Smooth muscle cell (in vitro differentiated cells): ENCODE results near the gene FOXF2. TPM values are rescaled to one million over a fixed set of nuclear protein-coding genes. Genes with fewer than 3 reads are reported as not detected.
A peak's percentile ranks its signal among the peaks of the same experiment; 100 is the strongest.

Experiments used
- DNase-seq: peaks from one replicate; lab custom pipeline; 2025; ENCODE audit not compliant: unreplicated experiment; lab: John Stamatoyannopoulos, UW
- H2AFZ ChIP-seq: fragments of 200-600 bp; sonication (generic); 2 replicates; pipeline ENCODE4 v1.6.0; 2016; ENCODE audit warnings: antibody characterized with exemption, low read depth, mild to moderate bottlenecking
- H3F3A ChIP-seq: fragments of 200-600 bp; sonication (generic); 2 replicates; pipeline ENCODE4 v1.6.0; 2017; ENCODE audit warnings: antibody characterized with exemption, low read depth
- H3K27ac ChIP-seq: fragments of 200-600 bp; sonication (generic); 2 replicates; pipeline ENCODE4 v1.5.1; 2016; ENCODE audit warnings: low read depth, mild to moderate bottlenecking
- H3K27me3 ChIP-seq: fragments of 200-600 bp; sonication (generic); 2 replicates; pipeline ENCODE4 v1.6.1; 2016; ENCODE audit warnings: low read depth, mild to moderate bottlenecking
- H3K36me3 ChIP-seq: fragments of 200-600 bp; sonication (generic); 2 replicates; pipeline ENCODE4 v1.5.1; 2016; ENCODE audit warnings: low read depth
- H3K4me1 ChIP-seq: fragments of 200-600 bp; sonication (generic); 2 replicates; pipeline ENCODE4 v1.5.1; 2016; ENCODE audit warnings: low read depth
- H3K4me2 ChIP-seq: fragments of 200-600 bp; sonication (generic); 2 replicates; pipeline ENCODE4 v1.6.0; 2016; ENCODE audit warnings: mild to moderate bottlenecking
- H3K4me3 ChIP-seq: fragments of 200-600 bp; sonication (generic); 2 replicates; pipeline ENCODE4 v1.5.1; 2016; ENCODE audit warnings: mild to moderate bottlenecking
- H3K79me2 ChIP-seq: fragments of 200-600 bp; sonication (generic); 2 replicates; pipeline ENCODE4 v1.6.0; 2016; ENCODE audit warnings: low read depth, mild to moderate bottlenecking
- H3K9ac ChIP-seq: fragments of 200-600 bp; sonication (generic); 2 replicates; pipeline ENCODE4 v1.6.0; 2016; ENCODE audit warnings: low read depth
- H3K9me3 ChIP-seq: fragments of 200-600 bp; sonication (generic); replicated peaks from 2 replicates; pipeline ENCODE4 v1.5.1; 2016; ENCODE audit warnings: low read depth
- H4K20me1 ChIP-seq: fragments of 200-600 bp; sonication (generic); 2 replicates; pipeline ENCODE4 v1.6.0; 2016; ENCODE audit warnings: low read depth
- CTCF ChIP-seq: fragments of 200-600 bp; sonication (generic); IDR thresholded peaks from 2 replicates; pipeline ENCODE4 v1.5.1; 2017; ENCODE audit warnings: borderline replicate concordance, mild to moderate bottlenecking, antibody characterized with exemption; ENCODE audit not compliant: insufficient read depth, poor library complexity, severe bottlenecking
- WGBS: methylation state at CpG from one replicate; pipeline ENCODE4 v1.1.7; 2016; ENCODE audit warnings: low lambda C conversion rate; 5-methylcytosine and 5-hydroxymethylcytosine counted together
- polyA plus RNA-seq: library from polyadenylated mRNA; unstranded; fragments of >200 nt; fragmentation: Nextera tagmentation; extraction: Ambion mirVana; gene quantifications from 2 replicates; pipeline ENCODE4 v1.2.1, GENCODE V29; 2016
- total RNA-seq: library from RNA; depleted of rRNA; stranded (reverse); fragments of >200 nt; gene quantifications from 2 replicates; pipeline ENCODE4 v1.2.3, GENCODE V29; 2014

The FOXF2 gene
- total and polyA plus RNA-seq, 2 experiments from 2014 or later = 3.5 to 4.8 TPM

- Histone ChIP-seq H3K4me1 (peaks cover 18% of the 10 kb centered on the region), H3K79me2 (no peaks in the 10 kb centered on the region), H3K36me3 (no peaks in the 10 kb centered on the region), H3K9me3 (no peaks in the 10 kb centered on the region), H4K20me1 (no peaks in the 10 kb centered on the region), H3K4me2 (peak overlapping the region; percentile 57), H2AFZ (no peak overlapping the region), H3K9ac (no peak overlapping the region), H3K27ac (peak overlapping the region; percentile 71), H3K27me3 (no peaks in the 10 kb centered on the region), H3K4me3 (no peak overlapping the region), H3F3A (peaks cover 6% of the 10 kb centered on the region)
- no peak for TF ChIP-seq CTCF
- no peak for DNase-seq
- 82% methylated on average over 13 of the region's 13 CpGs for whole genome bisulfite sequencing
Observed at GRCh38 chr6:1406306-1407072, 17.1 kb downstream of the FOXF2 start.

- Histone ChIP-seq H3K79me2 (no peaks in the 10 kb centered on the region), H4K20me1 (no peaks in the 10 kb centered on the region), H3K9ac (no peak overlapping the region), H3K27me3 (no peaks in the 10 kb centered on the region), H3K4me3 (no peak overlapping the region), H3K4me1 (peaks cover 18% of the 10 kb centered on the region), H3K4me2 (peak overlapping the region; percentile 57), H2AFZ (no peak overlapping the region), H3K36me3 (no peaks in the 10 kb centered on the region), H3F3A (peaks cover 6% of the 10 kb centered on the region), H3K9me3 (no peaks in the 10 kb centered on the region), H3K27ac (peak overlapping the region; percentile 71)
- WGBS = 18% methylated on average over 11 of the region's 11 CpGs
- no peak for TF ChIP-seq CTCF
- DNase-seq = no peak
Observed at GRCh38 chr6:1407499-1407990, 18.2 kb downstream of the FOXF2 start.

GRCh38 chr6:1409774-1410465 lies 20.5 kb downstream of the FOXF2 start:
- Histone ChIP-seq H3K4me3 (no peak overlapping the region), H3K4me1 (peaks cover 18% of the 10 kb centered on the region), H3K4me2 (no peak overlapping the region), H2AFZ (peak overlapping the region; percentile 23), H3K9ac (no peak overlapping the region), H3K27me3 (no peaks in the 10 kb centered on the region), H3K27ac (no peak overlapping the region), H3K9me3 (no peaks in the 10 kb centered on the region), H3F3A (peaks cover 6% of the 10 kb centered on the region), H3K36me3 (no peaks in the 10 kb centered on the region), H3K79me2 (no peaks in the 10 kb centered on the region), H4K20me1 (no peaks in the 10 kb centered on the region)
- no peak for DNase-seq
- 63% methylated on average over 22 of the region's 22 CpGs for WGBS
- TF ChIP-seq CTCF = no peak
